Kidney tubule cell (primary cell): Measurements from ENCODE around the gene SELPLG.
"Not testable (repeated sequence)": the region's sequence is repeated elsewhere in the genome, so short reads cannot be mapped to it uniquely, and the experiment has no call there.

Source experiments
- DNase-seq: peaks from one replicate; pipeline ENCODE4 v3.0.0-alpha.2; 2018; ENCODE audit warnings: low spot score

SELPLG gene

DNA sequence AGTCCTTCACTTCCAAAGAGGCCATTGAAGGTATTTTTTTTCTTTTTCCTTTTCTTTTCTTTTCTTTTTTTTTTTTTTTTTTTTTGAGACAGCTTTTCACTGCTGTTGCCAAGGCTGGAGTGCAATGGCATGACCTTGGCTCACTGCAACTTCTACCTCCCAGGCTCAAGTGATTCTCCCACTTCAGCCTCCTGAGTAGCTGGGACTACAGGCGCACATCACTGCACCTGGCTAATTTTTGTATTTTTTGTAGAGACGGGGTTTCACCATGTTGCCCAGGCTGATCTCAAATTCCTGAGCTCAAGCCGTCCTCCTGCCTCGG is 14.8 kb downstream of the SELPLG start:
- not testable (repeated sequence) for DNase-seq

DNA sequence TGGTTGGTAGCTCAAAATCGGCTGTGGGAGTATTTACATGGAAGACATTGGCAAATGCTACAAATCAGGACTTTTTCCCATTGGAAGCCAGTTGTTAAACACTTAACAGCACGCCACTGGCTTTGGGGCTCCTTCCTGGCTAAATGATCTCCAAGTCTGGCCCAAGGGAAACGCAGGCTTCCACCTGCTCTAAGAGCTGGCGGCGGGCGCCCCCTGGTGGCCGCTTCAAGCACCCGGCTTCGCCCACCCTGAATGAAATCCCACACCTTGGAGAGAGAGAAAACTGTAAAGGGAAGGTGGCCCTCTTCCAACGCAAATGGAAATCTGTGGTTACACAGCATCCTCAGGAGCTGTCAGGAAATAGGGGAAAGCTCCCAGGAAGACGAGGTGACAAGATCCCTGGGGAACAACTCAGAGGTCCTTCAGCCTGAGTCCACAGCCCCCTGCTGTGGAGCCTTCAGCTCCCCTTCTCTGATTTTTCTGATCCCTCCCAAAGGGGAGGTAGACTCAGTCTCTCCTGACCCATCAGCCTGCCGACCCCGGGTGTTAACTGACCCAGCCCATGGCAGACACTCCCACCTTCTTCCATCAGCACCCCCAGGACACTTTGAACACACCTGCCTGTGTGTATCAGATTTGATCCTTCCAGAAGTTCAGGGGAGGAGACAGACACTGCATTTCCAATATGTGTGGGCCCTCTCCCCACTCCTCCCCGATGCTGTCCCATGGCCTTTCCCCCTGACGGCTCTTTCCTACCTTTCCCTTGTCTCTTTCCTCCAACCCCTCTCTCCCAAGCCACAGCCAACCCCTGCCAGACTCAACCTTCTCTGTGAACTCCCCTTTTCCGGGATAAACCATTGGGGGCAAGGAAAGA is 15.4 kb downstream of the SELPLG start:
- peak; percentile 85 for DNase-seq

DNA sequence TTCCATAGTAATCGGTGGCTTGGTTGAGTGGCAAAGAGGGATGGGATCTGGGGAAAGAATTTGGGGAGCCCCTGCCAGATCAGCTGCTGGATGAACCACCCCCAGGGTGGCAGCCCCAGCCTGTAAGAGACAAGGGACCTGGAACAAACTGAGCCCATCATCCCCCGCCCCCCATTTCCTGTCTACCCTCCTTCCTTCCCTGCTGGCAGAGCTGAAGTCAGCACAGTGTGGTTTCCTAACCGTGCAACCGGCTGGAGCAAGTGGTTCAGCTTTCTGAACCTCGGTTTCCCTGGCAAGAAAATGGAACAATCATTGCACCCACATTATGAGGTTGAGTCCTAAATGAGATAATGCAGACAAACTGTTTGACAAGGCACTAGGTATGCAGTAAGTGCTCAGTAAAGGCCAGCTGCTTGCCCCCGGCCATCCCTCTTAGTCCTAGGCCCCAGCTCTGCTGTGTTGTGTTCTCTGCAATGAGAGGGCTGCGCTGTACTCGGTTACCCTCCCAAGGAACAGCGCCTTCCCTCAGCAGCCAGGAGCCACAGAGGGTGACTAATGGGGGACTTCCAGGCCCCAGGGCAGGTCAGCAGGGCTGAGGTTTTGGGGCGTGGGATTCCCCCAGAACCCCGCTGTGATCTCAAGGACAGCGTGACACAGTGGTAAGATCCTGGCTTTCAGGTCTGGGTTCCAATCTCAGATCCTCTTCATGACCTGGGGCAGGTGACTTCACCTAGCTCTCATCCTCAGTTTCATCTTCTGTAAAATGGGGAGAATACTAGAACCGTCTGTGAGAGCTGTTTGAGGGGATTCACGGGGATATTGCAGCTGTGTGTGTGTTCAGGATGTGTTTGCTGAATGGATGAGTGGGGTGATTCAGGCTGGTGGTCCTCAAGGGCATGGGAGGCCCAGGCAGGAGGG is 16.5 kb downstream of the SELPLG start:
- peak; percentile 15 for DNase-seq

DNA sequence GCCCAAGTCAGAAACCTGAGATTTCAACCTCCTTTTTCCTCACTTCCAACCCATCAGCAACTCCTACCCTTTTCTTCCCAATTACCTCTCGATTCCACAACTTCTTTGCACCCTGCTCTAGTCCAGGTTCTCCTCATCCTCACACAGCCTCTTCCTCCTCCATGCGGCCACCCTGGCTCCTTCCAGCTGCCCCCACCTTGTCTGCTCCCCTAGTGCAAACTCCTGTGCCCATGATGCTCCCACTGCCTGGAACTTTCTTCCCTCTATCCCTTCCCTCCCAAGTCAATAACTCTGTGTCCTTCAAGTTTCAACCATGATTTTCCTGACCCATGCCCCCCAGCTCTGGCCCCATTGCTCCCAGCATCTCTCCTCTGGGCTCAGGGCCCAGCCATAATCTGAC is 17.3 kb downstream of the SELPLG start:
- no peak for DNase-seq

DNA sequence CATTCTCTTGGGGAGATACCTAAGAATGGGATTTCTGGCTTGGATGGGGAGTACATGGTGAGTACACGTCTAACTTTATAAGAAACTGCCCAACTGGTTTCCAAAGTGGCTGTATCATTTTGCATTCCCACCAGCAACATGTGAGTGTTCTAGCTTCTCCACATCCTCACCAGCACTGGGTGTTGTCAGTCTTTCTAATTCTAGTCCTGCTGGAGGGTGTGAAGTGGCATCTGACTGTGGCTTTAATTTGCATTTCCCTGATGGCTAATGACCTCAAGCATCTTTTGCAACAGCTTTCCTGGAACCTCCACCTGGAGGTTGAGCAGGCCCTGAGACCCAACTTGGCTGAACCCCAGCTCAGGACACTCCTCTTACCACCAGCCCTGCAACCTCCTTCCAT is 17.8 kb downstream of the SELPLG start:
- no peak for DNase-seq

DNA sequence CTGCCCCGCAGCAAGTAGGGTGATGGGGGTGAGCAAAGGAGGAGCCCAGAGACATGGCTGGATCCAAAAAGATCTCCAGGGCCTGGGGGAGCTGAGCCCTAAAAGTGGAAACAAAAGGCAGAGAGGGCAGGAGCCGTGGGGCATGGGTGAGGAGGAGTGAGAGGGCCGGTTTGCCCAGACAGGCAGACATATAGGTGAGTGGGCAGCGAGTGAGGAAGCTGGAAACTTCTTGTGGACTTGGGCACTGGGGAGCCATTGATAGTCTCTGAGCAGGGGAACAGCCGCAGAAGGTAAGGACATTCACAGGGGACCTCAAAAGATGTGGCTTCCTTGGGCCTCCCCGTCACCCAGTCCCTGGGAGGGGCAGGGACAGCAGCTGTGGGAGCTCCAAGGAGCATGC is 19.1 kb downstream of the SELPLG start:
- no peak for DNase-seq

DNA sequence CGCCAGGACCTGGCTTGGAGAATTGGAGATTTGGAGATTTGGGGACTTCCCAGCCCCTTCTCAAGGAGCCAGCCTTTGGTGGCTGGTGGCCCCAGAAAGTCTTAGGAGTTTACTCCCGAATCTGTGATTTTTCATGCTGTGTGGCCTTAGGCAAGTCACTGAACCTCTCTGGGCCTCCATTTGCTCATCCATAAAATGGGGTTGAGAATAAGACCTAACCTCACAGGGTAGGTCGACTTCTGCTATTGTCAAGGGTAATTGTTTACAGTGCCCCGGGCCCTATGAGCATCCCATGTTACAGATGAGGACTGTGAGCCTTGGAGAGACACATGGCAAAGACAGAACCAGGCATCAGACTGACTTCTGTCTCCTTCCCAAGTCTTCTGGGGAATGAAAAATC is 19.7 kb downstream of the SELPLG start:
- no peak for DNase-seq

DNA sequence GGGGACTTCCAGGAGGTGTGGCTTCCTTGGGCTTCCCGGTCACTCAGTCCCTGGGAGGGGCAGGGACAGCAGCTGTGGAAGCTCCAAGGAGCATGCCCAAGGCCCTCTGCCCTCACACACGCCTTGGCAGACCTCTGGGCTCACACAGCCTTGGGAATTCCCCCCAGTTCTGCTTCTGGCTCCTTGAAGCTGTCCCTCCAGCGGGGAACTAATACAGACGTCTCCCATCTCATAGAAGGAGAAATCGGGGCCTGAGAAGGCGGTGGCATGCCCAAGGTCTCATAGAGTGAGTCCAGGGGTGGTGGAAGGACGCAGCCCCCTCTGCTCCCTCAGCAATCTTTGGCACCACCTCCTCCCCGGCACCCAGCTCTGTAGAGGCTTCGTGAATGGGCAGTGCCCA is 20.1 kb downstream of the SELPLG start:
- peak; percentile 82 for DNase-seq

DNA sequence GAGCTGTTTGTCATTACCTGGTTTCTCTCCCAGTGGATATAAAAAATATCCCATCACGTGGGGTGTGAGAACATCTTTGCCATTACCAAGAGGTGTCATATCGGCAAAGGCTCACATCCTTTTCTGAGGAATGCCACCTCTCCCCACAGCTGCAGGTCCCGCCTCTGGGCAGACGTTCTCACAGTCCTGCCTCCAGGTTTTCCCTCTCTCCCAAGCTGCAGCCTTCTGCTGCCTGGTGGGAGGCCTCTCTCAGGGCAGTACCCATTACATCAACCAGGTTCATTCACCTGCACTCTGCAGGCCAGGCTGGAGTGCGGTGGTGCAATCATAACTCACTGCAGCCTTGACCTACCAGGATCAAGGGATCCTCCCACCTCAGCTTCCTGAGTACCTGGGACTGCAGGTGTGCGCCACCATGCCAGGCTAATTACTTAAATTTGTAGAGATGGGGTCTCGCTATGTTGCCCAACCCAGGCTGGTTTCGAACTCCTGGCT is 20.9 kb downstream of the SELPLG start:
- DNase-seq = peak; percentile 76

DNA sequence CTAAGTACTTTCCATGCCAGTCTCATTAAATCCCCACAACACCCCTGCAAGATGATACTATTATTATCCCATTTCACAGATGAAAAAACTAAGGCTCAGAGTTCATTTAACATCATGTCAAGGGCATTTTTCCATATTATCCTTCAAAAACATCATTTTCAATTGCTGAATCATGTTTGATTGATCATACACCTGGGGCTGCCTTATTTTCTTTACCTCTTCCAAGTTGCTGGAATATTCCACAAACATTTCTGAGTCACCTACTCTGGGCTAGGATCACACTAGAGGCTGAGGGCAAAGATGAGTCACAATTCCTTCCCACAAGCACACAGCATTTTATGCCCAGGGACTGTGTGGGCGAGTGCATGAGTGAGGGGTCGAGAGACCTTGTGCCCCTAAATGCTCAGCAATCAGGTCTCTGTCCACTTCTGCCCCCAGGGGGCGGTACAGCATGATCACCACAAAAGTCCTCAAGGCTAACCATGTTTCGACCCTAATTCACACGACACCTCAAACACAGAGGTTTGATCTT is 21.7 kb downstream of the SELPLG start:
- peak; percentile 95 for DNase-seq

DNA sequence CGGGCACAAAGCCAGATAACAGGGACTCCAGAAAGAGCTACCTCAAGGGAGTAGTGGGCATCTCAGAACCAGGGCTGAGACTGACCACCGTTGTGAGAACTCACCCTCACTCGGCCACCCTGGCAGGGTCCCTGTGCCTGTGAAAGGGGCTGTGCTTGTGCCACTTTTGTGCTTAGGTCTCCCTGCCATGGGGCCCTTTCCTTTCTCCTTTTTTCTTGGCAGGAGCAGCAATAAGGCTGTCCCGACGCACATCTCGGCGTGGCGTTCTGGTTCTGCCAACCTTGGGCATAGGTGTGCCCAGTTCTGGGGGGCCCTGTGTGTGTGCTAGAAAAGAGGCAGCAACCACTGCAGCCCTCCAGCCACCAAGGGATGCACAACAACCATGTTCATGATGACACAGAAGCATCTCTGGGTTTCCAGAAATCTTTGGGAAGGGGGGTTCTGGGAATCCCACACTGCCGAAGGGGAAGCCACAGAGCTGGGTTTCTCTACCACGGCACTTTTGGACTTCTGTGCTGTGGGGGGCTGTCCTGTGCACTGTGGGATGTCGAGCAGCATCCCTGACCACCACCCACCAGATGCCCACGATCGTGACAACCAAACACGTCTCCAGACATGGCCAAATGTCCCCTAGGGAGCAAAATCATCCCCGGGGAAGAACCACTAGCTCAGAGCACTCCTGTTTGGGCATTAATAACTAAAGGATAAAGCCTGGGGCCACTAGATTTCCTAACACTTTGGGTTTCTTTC is 22.7 kb downstream of the SELPLG start:
- no peak for DNase-seq

DNA sequence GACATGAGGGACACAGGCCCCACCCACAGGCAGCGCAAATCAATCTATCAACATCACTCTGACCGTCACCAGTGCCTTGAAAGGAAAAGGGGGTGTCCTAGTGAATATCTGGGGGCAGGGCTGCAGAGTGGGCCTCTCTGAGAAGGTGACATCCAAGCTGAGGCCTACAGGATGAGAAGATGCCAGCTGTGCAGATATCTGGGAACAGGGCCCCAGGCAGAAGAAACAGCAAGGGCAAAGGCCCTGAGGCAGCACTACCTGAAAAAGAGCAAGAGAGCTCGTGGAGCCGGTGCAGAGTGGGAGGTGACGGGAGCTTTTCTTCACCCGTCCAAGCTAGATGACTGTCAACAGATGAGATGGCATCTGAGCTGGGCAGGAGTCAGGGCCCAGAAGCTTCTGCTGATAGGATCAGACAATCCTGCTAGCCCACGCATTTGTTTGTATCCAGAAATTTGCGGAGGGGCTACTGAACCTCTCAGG is 23.3 kb downstream of the SELPLG start:
- DNase-seq = no peak

DNA sequence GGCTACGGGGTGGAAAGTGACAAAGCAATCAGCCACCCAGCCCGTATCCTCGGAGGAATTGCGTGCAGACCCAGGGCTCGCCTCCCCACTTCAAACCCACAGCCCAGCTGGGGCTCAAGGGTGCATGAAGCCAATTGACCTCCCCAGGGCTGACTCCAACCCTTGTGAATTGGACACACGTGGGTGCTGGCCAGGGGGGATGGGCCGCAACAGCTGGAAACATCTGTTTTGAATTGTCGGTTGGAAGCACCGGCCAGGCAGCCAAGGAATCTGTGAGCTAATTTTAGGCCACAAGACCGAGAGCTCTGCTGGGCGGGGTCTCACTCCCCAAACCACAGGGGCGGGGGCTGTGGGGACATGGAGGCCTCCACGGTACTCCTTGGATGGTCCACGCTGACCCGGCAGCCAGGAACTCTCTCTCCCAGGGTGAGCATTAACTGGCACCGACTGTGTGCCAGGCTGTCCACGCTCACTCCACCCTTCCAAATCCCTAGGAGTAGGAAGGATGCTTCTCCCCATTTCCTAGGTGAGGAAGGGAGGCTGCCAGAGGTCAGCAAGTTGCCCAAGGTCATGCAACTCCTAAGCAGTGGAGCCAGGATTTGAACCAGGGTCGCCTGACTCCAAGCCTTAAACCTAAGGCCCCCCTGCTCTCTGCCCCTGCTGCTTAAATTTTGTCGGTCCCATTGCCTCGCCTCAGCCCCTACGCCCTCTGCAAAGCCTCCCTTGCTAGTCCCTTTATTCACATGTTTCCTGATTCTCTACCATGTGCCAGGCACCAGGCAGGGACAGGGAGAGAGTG is 24.0 kb downstream of the SELPLG start:
- no peak for DNase-seq

DNA sequence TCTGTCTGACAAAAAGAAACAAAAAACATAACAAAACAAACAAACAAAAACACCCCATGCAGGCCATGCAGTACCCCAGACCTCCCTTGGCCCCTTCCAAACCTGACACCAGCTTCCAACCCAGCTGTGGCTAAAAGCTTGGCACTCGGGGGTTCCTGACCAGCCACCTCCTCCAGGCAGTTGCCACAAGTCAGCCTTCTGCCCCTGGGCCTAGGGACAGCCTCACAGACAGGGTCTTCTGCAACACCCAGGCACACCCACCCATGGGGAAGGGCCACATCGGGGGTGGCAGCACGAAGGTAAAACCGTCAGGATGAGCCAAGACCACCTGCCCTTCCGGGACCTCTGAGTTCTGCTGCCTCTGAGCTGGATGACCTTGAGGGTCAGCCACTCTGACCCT is 25.1 kb downstream of the SELPLG start:
- no peak for DNase-seq

DNA sequence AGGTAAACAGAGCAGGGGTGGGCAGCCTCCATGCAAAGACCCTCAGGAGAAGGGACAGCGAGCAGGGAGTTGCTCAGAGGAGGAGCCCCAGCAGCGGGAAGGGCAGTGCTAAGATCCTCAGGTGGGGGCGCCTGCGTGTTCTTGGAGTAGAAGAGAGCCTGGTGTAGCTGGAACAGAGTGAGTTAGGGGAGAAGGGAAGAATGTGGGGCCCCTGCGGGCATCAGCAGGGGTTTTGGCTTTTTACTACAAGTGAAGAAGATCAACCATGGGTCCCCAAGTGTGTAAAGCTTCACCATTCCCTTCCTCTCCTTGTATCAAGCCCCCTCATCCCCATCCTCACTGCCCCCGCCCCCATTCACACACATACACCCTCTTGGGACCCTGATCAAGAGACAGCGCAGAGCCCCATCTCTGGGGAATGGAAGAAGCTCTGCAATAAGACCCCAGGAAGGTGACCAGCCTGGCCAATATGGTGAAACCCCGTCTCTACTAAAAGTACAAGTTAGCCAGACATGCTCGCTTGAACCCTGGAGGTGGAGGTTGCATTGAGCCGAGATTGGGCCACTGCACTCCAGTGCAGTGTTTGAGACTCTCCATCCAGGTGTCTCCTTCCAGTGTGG is 25.6 kb downstream of the SELPLG start:
- DNase-seq = no peak

DNA sequence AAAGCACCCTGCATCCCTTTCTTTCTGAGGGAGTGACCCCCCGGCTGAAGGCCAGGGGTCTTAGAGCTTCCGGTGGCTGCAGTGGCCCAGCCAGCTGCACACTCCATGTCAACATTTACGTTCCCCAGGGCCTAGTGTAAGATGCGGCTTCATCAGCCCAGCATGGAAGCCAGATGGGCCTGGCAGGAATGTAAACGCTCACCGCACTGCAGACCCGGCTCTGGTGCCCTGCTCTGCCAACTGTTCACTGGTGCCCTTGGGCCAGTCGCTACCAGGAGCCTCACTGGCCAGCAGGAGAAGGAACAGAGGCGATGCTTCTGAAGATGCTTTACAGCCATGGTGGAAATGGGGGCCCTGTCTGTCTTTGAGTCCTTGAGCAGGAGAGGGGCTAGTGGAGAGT is 27.2 kb downstream of the SELPLG start:
- no peak for DNase-seq

DNA sequence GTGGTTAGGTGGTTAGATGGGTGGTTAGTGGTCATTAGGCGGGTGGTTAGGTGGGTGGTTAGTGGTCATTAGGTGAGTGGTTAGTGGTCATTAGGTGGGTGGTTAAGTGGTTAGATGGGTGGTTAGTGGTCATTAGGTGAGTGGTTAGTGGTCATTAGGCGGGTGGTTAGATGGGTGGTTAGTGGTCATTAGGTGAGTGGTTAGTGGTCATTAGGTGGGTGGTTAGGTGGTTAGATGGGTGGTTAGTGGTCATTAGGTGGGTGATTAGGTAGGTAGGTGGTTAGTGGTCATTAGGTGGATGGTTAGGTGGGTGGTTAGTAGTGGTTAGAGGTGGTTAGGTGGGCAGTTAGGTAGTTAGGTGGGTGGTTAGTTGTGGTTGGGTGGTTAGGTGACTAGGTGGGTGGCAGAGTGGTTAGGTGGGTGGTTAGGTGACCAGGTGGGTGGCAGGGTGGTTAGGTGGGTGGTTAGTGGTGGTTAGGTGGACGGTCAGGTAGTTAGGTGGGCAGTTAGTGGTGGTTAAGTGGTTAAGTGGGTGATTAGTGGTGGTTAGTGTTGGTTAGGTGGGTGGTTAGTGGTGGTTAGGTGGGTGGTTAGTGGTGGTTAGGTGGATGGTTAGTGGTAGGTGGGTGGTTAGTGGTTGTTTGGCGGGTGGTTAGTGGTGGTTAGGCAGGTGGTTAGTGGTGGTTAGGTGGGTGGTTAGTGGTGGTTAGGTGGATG is 27.8 kb downstream of the SELPLG start:
- DNase-seq = no peak

DNA sequence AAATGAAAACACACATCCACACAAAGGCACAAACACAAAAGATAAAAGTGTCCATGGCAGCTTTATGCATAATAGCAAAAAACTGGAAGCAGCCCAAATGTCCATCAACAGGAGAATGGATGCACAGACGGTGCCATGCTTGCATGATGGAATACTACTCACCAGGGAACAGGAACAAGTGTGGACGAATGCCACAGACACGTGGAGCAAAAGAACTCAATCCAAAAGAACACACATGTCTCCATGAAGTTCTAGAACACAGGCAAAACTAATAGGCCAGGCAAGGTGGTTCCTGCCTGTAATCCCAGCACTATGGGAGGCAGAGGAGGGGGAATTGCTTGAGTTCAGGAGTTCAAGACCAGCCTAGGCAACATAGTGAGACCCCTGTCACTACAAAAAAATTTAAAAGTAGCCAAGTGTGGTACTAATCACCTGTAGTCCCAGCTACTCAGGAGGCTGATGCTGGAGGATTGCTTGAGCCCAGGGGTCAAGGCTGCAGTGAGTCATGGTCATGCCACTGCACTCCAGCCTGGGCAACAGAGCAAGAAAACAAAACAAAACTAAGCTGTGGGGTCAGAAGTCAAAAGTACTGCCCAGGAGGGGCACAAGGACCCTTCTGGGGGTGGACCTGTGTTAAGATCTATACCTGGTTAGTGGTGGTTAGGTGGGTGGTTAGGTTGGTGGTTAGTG is 28.5 kb downstream of the SELPLG start:
- peak; percentile 82 for DNase-seq

DNA sequence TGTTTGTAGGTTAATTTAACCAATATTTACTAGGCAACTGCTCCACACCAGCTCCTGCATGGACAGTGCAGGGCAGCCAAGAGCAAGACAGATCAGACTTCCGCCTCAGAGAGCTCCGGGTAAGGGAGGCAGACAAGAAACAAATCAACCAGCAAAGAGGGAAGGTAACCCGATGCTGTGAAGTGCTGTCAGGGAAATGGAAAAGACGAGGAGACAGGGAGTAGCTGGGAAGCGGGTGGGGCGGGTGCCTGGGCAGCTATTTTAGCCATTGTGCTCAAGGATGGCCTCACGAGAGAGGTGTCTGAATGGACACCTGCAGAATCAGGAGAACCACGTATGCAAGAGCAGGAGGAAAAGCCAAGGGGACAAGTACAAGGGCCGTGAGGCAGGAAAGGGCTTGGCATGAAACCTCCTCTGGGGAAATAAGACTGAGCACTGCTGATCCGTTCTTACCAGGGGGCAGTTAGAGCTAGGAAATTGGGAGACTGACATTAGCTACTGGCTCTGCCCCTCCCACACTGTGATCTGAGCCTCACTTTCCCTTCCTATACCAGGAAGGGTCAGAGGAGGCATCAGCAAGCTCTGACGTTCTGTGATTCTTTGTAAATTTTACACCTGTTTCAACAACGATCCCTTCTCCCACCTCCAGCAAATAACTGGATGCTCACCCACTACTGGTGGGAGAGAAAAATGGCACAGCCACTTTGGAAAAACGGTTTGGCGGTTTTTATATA is 29.3 kb downstream of the SELPLG start:
- DNase-seq = no peak
